Body of pancreas (tissue), 4 donors: ENCODE data around the gene CD14. TPM values are rescaled to one million over a fixed set of nuclear protein-coding genes. Genes with fewer than 3 reads are reported as not detected.

ENCODE experiments used
- ATAC-seq: fragments of 150-250 bp; one replicate; pipeline ENCODE4 v1.9.1; 2016
- DNase-seq, 4 donors: peaks; one replicate each; pipeline ENCODE4 v3.0.0-alpha.2; 2019
- H3K27ac ChIP-seq, 4 donors: fragments of 200-600 bp; sonication (generic); 1 replicate in 3 of 4; 2 replicates in 1 of 4; pipeline versions ENCODE4 v1.5.1 to v1.6.1; 2016 to 2019; ENCODE audit warnings: mild to moderate bottlenecking in 1 of 4, mixed read lengths in 1 of 4, moderate library complexity in 1 of 4
- H3K27me3 ChIP-seq, 2 donors: fragments of 200-600 bp; sonication (generic); one replicate each; pipeline ENCODE4 v1.6.0; 2016; ENCODE audit warnings: mild to moderate bottlenecking in 1 of 2
- H3K36me3 ChIP-seq, 2 donors: fragments of 200-600 bp; sonication (generic); replicated peaks in 1 of 2; 2 replicates each; pipeline ENCODE4 v1.5.1; 2016; ENCODE audit warnings: low read depth in 2 of 2; ENCODE audit not compliant: insufficient read depth in 1 of 2
- H3K4me1 ChIP-seq: fragments of 200-600 bp; sonication (generic); one replicate; pipeline ENCODE4 v1.6.0; 2016
- H3K4me3 ChIP-seq, 2 donors: fragments of 200-600 bp; sonication (generic); 1 replicate in 1 of 2; 2 replicates in 1 of 2; pipeline ENCODE4 v1.5.1; 2016 to 2019
- H3K9me3 ChIP-seq, 3 donors: fragments of 200-600 bp; sonication (generic); 1 replicate in 2 of 3; 2 replicates in 1 of 3; pipeline ENCODE4 v1.5.1; 2016
- CTCF ChIP-seq, 7 experiments: fragments of 450-650 bp in 4 of 7; fragments of 200-600 bp in 3 of 7; sonication (generic) in 3 of 7; IDR thresholded peaks; one replicate each; pipeline ENCODE4 v1.5.1; 2016 to 2019; ENCODE audit warnings: antibody characterized with exemption in 7 of 7
- POLR2A ChIP-seq, 3 donors: fragments of 450-650 bp; IDR thresholded peaks; one replicate each; pipeline ENCODE4 v1.6.1; 2016; ENCODE audit warnings: antibody characterized with exemption in 3 of 3, mild to moderate bottlenecking in 2 of 3
- WGBS, 2 donors: methylation state at CpG; one replicate each; pipeline ENCODE4 v1.1.5; 2017; 5-methylcytosine and 5-hydroxymethylcytosine counted together
- intact Hi-C: fragments of 100-400 bp; cut with DNase I; formaldehyde crosslinking; loops from one replicate; pipeline ENCODE4 v1.15.1; 2023
- total RNA-seq, 2 donors: library from RNA; depleted of rRNA; stranded (reverse); fragments of >200 nt; gene quantifications; one replicate each; pipeline ENCODE4 v1.1.0, GENCODE V29; 2016

The CD14 gene
- total RNA-seq, result 10 to 100 TPM; 19.2 to 62.6 TPM

GRCh38 chr5:140633021-140633471 is at the start of gene CD14:
Gene CD14 (minus strand): TSS chr5:140633175. CDS start chr5:140633071, 104 bp downstream.
- TF ChIP-seq POLR2A (IDR thresholded peaks at IDR 0.05) (peak in 1 of 3 donors; percentile 56), CTCF (IDR thresholded peaks at IDR 0.05) (no peak)
- H3K36me3 ChIP-seq, result no peaks in the 10 kb centered on the region
- H3K4me1 ChIP-seq, result peaks cover 21% of the 10 kb centered on the region
- peak within 1 kb of the TSS; percentile 23 to 64 for H3K4me3 ChIP-seq
- no peaks in the 10 kb centered on the region for H3K27me3 ChIP-seq
- DNase-seq, result peak; percentile 32 to 75 (median 43)
- ATAC-seq, result peak; percentile 26
- no peaks in the 10 kb centered on the region for H3K9me3 ChIP-seq
- intact Hi-C loops, result no loop called here
- 9% methylated on average over 16 of the region's 16 CpGs for WGBS, 2 donors
- H3K27ac ChIP-seq, result peak within 1 kb of the TSS; percentile 27 to 81 (median 68)

- Histone ChIP-seq H3K36me3 (peaks cover 0 to 31% of the 10 kb centered on the region in 2 donors), H3K4me1 (no peaks in the 10 kb centered on the region), H3K9me3 (no peaks in the 10 kb centered on the region), H3K4me3 (no peak overlapping the region), H3K27me3 (no peaks in the 10 kb centered on the region), H3K27ac (no peak overlapping the region)
- ATAC-seq (no peak), DNase-seq (no peak)
- WGBS, 2 donors, result 98 to 100% methylated on average over 7 of the region's 7 CpGs
- intact Hi-C loops, result no loop called here
- no peak for TF ChIP-seq POLR2A (IDR thresholded peaks at IDR 0.05)
- TF ChIP-seq CTCF (IDR thresholded peaks at IDR 0.05), result no peak
Measured at GRCh38 chr5:140678993-140679392, 46.0 kb upstream of the CD14 start.

GRCh38 chr5:140677947-140678346 is 45.0 kb upstream of the CD14 start:
- intact Hi-C loops, result no loop called here

GRCh38 chr5:140674629-140675028 is 41.7 kb upstream of the CD14 start:
- DNase-seq (no peak), ATAC-seq (no peak)
- H3K27ac ChIP-seq, result no peak overlapping the region
- no peaks in the 10 kb centered on the region for H3K9me3 ChIP-seq
- H3K4me1 ChIP-seq, result no peaks in the 10 kb centered on the region
- no peak overlapping the region for H3K4me3 ChIP-seq
- intact Hi-C loops, result no loop called here
- WGBS, 2 donors, result 92 to 94% methylated on average over 4 of the region's 4 CpGs
- no peak for TF ChIP-seq CTCF (IDR thresholded peaks at IDR 0.05)
- H3K36me3 ChIP-seq, result peaks cover 0 to 29% of the 10 kb centered on the region in 2 donors
- no peaks in the 10 kb centered on the region for H3K27me3 ChIP-seq

More at GRCh38 chr5:140677947-140678346, 45.0 kb upstream of the CD14 start:
- no peaks in the 10 kb centered on the region for H3K27me3 ChIP-seq
- WGBS, 2 donors, result 94 to 97% methylated on average over 2 to 3 of the region's 3 CpGs
- no peaks in the 10 kb centered on the region for H3K4me1 ChIP-seq
- H3K27ac ChIP-seq, result no peak overlapping the region
- no peak for ATAC-seq
- no peaks in the 10 kb centered on the region for H3K9me3 ChIP-seq
- H3K36me3 ChIP-seq, result peaks cover 0 to 31% of the 10 kb centered on the region in 2 donors
- H3K4me3 ChIP-seq, result no peak overlapping the region
- TF ChIP-seq POLR2A (IDR thresholded peaks at IDR 0.05) (no peak), CTCF (IDR thresholded peaks at IDR 0.05) (no peak)
- DNase-seq, result no peak

- H3K4me3 ChIP-seq, result no peak overlapping the region
- ATAC-seq (no peak), DNase-seq (no peak)
- no peaks in the 10 kb centered on the region for H3K9me3 ChIP-seq
- H3K27ac ChIP-seq, result no peak overlapping the region
- peaks cover 0 to 30% of the 10 kb centered on the region in 2 donors for H3K36me3 ChIP-seq
- WGBS, 2 donors, result 84 to 85% methylated on average over 2 of the region's 2 CpGs
- H3K4me1 ChIP-seq, result no peaks in the 10 kb centered on the region
- intact Hi-C loops, result no loop called here
- H3K27me3 ChIP-seq, result no peaks in the 10 kb centered on the region
- TF ChIP-seq POLR2A (IDR thresholded peaks at IDR 0.05), result no peak
- no peak for TF ChIP-seq CTCF (IDR thresholded peaks at IDR 0.05)
Measured at GRCh38 chr5:140674211-140674610, 41.2 kb upstream of the CD14 start.
